ENCODE data around the gene PIK3R4.

GRCh38 chr3:130711565-130712324 is 34.9 kb downstream of the PIK3R4 start:
- TF ChIP-seq, protein P1, sequence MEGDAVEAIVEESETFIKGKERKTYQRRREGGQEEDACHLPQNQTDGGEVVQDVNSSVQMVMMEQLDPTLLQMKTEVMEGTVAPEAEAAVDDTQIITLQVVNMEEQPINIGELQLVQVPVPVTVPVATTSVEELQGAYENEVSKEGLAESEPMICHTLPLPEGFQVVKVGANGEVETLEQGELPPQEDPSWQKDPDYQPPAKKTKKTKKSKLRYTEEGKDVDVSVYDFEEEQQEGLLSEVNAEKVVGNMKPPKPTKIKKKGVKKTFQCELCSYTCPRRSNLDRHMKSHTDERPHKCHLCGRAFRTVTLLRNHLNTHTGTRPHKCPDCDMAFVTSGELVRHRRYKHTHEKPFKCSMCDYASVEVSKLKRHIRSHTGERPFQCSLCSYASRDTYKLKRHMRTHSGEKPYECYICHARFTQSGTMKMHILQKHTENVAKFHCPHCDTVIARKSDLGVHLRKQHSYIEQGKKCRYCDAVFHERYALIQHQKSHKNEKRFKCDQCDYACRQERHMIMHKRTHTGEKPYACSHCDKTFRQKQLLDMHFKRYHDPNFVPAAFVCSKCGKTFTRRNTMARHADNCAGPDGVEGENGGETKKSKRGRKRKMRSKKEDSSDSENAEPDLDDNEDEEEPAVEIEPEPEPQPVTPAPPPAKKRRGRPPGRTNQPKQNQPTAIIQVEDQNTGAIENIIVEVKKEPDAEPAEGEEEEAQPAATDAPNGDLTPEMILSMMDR (IDR thresholded peaks at IDR 0.05; ENCODE audit: low read depth, low read length, poor library complexity, severe bottlenecking) = no peak
- no peak for TF ChIP-seq EZH2phosphoT487 (IDR thresholded peaks at IDR 0.05; ENCODE audit: borderline replicate concordance, low read length)
